GM12878 (cell line): Measurements from ENCODE around the gene CFAP299. TPM values are rescaled to one million over a fixed set of nuclear protein-coding genes. Genes with fewer than 3 reads are reported as not detected.

ENCODE experiments used
- ATAC-seq: fragments of 200-7000 bp; cut with Tn5 transposase; 3 replicates; pipeline ENCODE4 v1.9.1; 2020; ENCODE audit warnings: mild to moderate bottlenecking, moderate library complexity
- BruUV-seq: library from RNA; stranded (reverse); fragments of 400-500 nt; replicated peaks from 2 replicates; lab custom pipeline; 2021; lab: Mats Ljungman, UMichigan
- CTCF ChIA-PET: fragments of 300-600 bp; sonication (Branson Sonifier 250); formaldehyde crosslinking; extraction: SDS; loops from one replicate; lab custom pipeline; 2021; ENCODE audit warnings: inconsistent platforms; lab: Yijun Ruan, JAX
- POLR2A ChIA-PET: fragments of 350-600 bp; formaldehyde crosslinking; extraction: SDS; loops from one replicate; lab custom pipeline; 2021; ENCODE audit warnings: inconsistent platforms; lab: Charles Lee
- RAD21 ChIA-PET: fragments of 300-600 bp; sonication (Branson Sonifier 250); formaldehyde crosslinking; loops from one replicate; lab custom pipeline; 2023; ENCODE audit warnings: antibody characterized with exemption; ENCODE audit not compliant: unreplicated experiment; lab: Charles Lee
- SMC1A ChIA-PET: fragments of 300-600 bp; sonication (Branson Sonifier 250); formaldehyde crosslinking; loops from one replicate; lab custom pipeline; 2023; ENCODE audit not compliant: unreplicated experiment, uncharacterized antibody; lab: Charles Lee
- DNase-seq: peaks from one replicate; pipeline ENCODE4 v3.0.0-alpha.2; 2011; ENCODE audit warnings: low read depth, low spot score
- FAIRE-seq: peaks from 3 replicates; lab custom pipeline; 2011; peaks lifted over from hg19 to GRCh38; lab: Jason Lieb, UNC
- H2AFZ ChIP-seq: 2 replicates; pipeline ENCODE4 v1.6.0; 2011; ENCODE audit warnings: low read depth, low read length, control low read depth; ENCODE audit not compliant: control insufficient read depth
- H3K27ac ChIP-seq: 2 replicates; pipeline ENCODE4 v1.5.1; 2011; ENCODE audit warnings: control low read depth; ENCODE audit not compliant: control insufficient read depth, insufficient read depth
- H3K27me3 ChIP-seq, 2 experiments: replicated peaks in 1 of 2; 2 replicates each; pipeline versions ENCODE4 v1.6.0 to v1.6.1; 2011; ENCODE audit warnings: low read length in 1 of 2; ENCODE audit not compliant: control insufficient read depth in 2 of 2, insufficient read depth in 2 of 2
- H3K36me3 ChIP-seq, 2 experiments: 2 replicates each; pipeline ENCODE4 v1.5.1; 2011; ENCODE audit warnings: low read length in 1 of 2; ENCODE audit not compliant: control insufficient read depth in 2 of 2, insufficient read depth in 2 of 2
- H3K4me1 ChIP-seq: 2 replicates; pipeline ENCODE4 v1.6.1; 2011; ENCODE audit warnings: mild to moderate bottlenecking, low read length, moderate library complexity, mixed read lengths; ENCODE audit not compliant: control insufficient read depth, insufficient read depth
- H3K4me2 ChIP-seq: 2 replicates; pipeline ENCODE4 v1.6.0; 2011; ENCODE audit warnings: control low read depth; ENCODE audit not compliant: control insufficient read depth, insufficient read depth
- H3K4me3 ChIP-seq: fragments of 200-600 bp; sonication (generic); 2 replicates; pipeline ENCODE4 v1.5.1; 2016
- H3K79me2 ChIP-seq: 2 replicates; pipeline ENCODE4 v1.6.0; 2011; ENCODE audit warnings: low read length; ENCODE audit not compliant: control insufficient read depth, insufficient read depth
- H3K9ac ChIP-seq: 2 replicates; pipeline ENCODE4 v1.8.0; 2011; ENCODE audit warnings: low read length, control low read depth, mixed read lengths; ENCODE audit not compliant: control insufficient read depth, insufficient read depth
- H3K9me3 ChIP-seq: replicated peaks from 3 replicates; pipeline ENCODE4 v1.5.1; 2011; ENCODE audit warnings: mild to moderate bottlenecking, low read length; ENCODE audit not compliant: control insufficient read depth, insufficient read depth
- H4K20me1 ChIP-seq: 2 replicates; pipeline ENCODE4 v1.6.0; 2011; ENCODE audit not compliant: control insufficient read depth, insufficient read depth
- JUND ChIP-seq: IDR thresholded peaks from 2 replicates; pipeline ENCODE4 v1.6.1; 2012; ENCODE audit warnings: low read depth, mild to moderate bottlenecking, low read length, improper control_type of control experiment, moderate library complexity
- NR2F1 ChIP-seq: fragments of 450-650 bp; conservative IDR thresholded peaks from 2 replicates; pipeline ENCODE4 v1.6.1; 2017; ENCODE audit warnings: mild to moderate bottlenecking
- PAX5 ChIP-seq: IDR thresholded peaks from 2 replicates; pipeline ENCODE4 v1.6.1; 2011; ENCODE audit warnings: low read depth, low read length, borderline replicate concordance
- RBBP5 ChIP-seq: fragments of 200-600 bp; sonication (generic); conservative IDR thresholded peaks from 2 replicates; pipeline ENCODE4 v1.6.1; 2016
- RUNX3 ChIP-seq: IDR thresholded peaks from 2 replicates; pipeline ENCODE4 v1.6.1; 2012; ENCODE audit warnings: low read length, inconsistent platforms
- SMAD5 ChIP-seq: IDR thresholded peaks from 2 replicates; pipeline ENCODE4 v1.6.1; 2016; ENCODE audit warnings: antibody characterized with exemption, low read depth
- SRF ChIP-seq, 2 experiments: IDR thresholded peaks; 2 replicates each; pipeline ENCODE4 v1.6.1; 2011; ENCODE audit warnings: low read depth in 2 of 2, low read length in 2 of 2, mild to moderate bottlenecking in 1 of 2, moderate library complexity in 1 of 2
- SUPT20H ChIP-seq: IDR thresholded peaks from 2 replicates; pipeline ENCODE4 v1.6.1; 2011; ENCODE audit warnings: low read depth, mild to moderate bottlenecking, low read length, moderate library complexity, borderline replicate concordance; ENCODE audit not compliant: control insufficient read depth
- TCF7 ChIP-seq: IDR thresholded peaks from 2 replicates; pipeline ENCODE4 v1.6.1; 2014; ENCODE audit warnings: antibody characterized with exemption, borderline replicate concordance
- WRNIP1 ChIP-seq: IDR thresholded peaks from 2 replicates; pipeline ENCODE4 v1.6.1; 2011; ENCODE audit warnings: low read depth, low read length, improper control_type of control experiment, borderline replicate concordance
- ZNF384 ChIP-seq: IDR thresholded peaks from 2 replicates; pipeline ENCODE4 v1.6.1; 2012; ENCODE audit warnings: low read depth, mild to moderate bottlenecking, low read length, improper control_type of control experiment, borderline replicate concordance
- WGBS: methylation state at CpG from one replicate; pipeline ENCODE4 v1.1.6; 2016; ENCODE audit warnings: low lambda C conversion rate; ENCODE audit not compliant: insufficient replicate concordance, insufficient coverage; ENCODE audit errors: missing lambda C conversion rate; 5-methylcytosine and 5-hydroxymethylcytosine counted together
- in situ Hi-C: fragments of 300-500 bp; cut with MboI; formaldehyde crosslinking; loops from 9 replicates; pipeline ENCODE4 v1.14.3; 2018; ENCODE audit warnings: mixed read lengths
- intact Hi-C: fragments of 100-400 bp; cut with micrococcal nuclease; formaldehyde crosslinking; loops from one replicate; pipeline ENCODE4 v1.14.2; 2022; ENCODE audit not compliant: unreplicated experiment
- polyA plus RNA-seq, 11 experiments: library from polyadenylated mRNA; depleted of rRNA in 4 of 11; unstranded in 6 of 11; stranded (reverse) in 5 of 11; fragments of >200 nt; fragmentation: Nextera tagmentation in 4 of 11; fragmentation: Illumina TruSeq in 1 of 11; extraction: Ambion mirVana in 4 of 11; extraction: Trizol in 1 of 11; gene quantifications; 1 replicate in 1 of 11; 2 replicates in 10 of 11; pipeline versions ENCODE4 v1.2.1 to v1.2.3, GENCODE V29; 2011 to 2016; ENCODE audit warnings: inconsistent platforms in 2 of 11, missing spikeins in 2 of 11, low read depth in 1 of 11
- total RNA-seq, 4 experiments: library from RNA; depleted of rRNA in 3 of 4; stranded (reverse); fragments of >200 nt in 3 of 4; fragmentation: Illumina TruSeq in 1 of 4; extraction: Trizol in 1 of 4; gene quantifications; 2 replicates each; pipeline versions ENCODE4 v1.2.1 to v1.2.3, GENCODE V29; 2013 to 2021
- TF ChIP-seq, protein P1 (sequence below): IDR thresholded peaks from 2 replicates; pipeline ENCODE4 v1.6.1; 2012; ENCODE audit warnings: low read depth, low read length, improper control_type of control experiment
- TF ChIP-seq, protein P2 (sequence below): IDR thresholded peaks from 2 replicates; pipeline ENCODE4 v1.6.1; 2011; ENCODE audit warnings: low read depth, low read length, improper control_type of control experiment, borderline replicate concordance

Gene CFAP299
- total and polyA plus RNA-seq, 10 of the 15 experiments (the other 5 are each of a cell fraction or from before 2014, with no cell fraction given) = 0.06 to 0.34 TPM; not detected in 8

GRCh38 chr4:80926446-80926845 lies 590.9 kb downstream of the CFAP299 start (continued):
- TF ChIP-seq ZNF384 = no peak
- TF ChIP-seq, all 136 proteins: peak for 4

- SMC1A ChIA-PET = interaction anchor here (0.8 to 1.9 kb wide), 8 partner anchors 8 to 77 kb away, joined by 3 to 18 read pairs (median 6); no protein-coding TSS in a partner anchor
- no peaks in the 10 kb centered on the region for H4K20me1 ChIP-seq
- POLR2A ChIA-PET = interaction anchor here (0.8 kb wide), 1 partner anchor 50 kb away, joined by 3 read pairs; no protein-coding TSS in a partner anchor
- RAD21 ChIA-PET = interaction anchor here (1.0 kb wide), 1 partner anchor 14 kb away, joined by 4 read pairs; no protein-coding TSS in a partner anchor
- H3K4me3 ChIP-seq = no peak overlapping the region
- no peak overlapping the region for H2AFZ ChIP-seq
- in situ Hi-C loops (no loop called here), intact Hi-C loops (no loop called here)
- H3K4me1 ChIP-seq = no peaks in the 10 kb centered on the region
- BruUV-seq = no TSS peak
- H3K79me2 ChIP-seq = no peaks in the 10 kb centered on the region
- ATAC-seq (no peak; the same call in 2 of the 3 replicates), FAIRE-seq (no peak), DNase-seq (no peak)
- no peaks in the 10 kb centered on the region for H3K9me3 ChIP-seq
- H3K27ac ChIP-seq = no peak overlapping the region
- CTCF ChIA-PET = interaction anchor here (0.7 to 1.4 kb wide), 8 partner anchors 9 to 707 kb away, joined by 3 to 5 read pairs (median 3); no protein-coding TSS in a partner anchor
- no peak overlapping the region for H3K4me2 ChIP-seq
- TF ChIP-seq, protein P1, sequence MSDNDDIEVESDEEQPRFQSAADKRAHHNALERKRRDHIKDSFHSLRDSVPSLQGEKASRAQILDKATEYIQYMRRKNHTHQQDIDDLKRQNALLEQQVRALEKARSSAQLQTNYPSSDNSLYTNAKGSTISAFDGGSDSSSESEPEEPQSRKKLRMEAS = no peak
- TF ChIP-seq RBBP5 = no peak
- no peak for TF ChIP-seq PAX5
- TF ChIP-seq NR2F1 = no peak
- no peak for TF ChIP-seq RUNX3
- TF ChIP-seq SMAD5 = no peak
- no peak for TF ChIP-seq WRNIP1
- no peak for TF ChIP-seq SRF (IDR thresholded peaks at IDR 0.05; ENCODE audit: low read depth in 2 of 2, low read length in 2 of 2)
- TF ChIP-seq, protein P2, sequence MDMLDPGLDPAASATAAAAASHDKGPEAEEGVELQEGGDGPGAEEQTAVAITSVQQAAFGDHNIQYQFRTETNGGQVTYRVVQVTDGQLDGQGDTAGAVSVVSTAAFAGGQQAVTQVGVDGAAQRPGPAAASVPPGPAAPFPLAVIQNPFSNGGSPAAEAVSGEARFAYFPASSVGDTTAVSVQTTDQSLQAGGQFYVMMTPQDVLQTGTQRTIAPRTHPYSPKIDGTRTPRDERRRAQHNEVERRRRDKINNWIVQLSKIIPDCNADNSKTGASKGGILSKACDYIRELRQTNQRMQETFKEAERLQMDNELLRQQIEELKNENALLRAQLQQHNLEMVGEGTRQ = no peak
- no peak for TF ChIP-seq TCF7
- TF ChIP-seq SUPT20H = no peak
- TF ChIP-seq JUND = no peak
- no peak overlapping the region for H3K9ac ChIP-seq
- 50% methylated on average over 1 of the region's 1 CpG for WGBS
- H3K36me3 ChIP-seq = no peaks in the 10 kb centered on the region
- H3K27me3 ChIP-seq = no peaks in the 10 kb centered on the region
Observed at GRCh38 chr4:80926891-80927290, 591.4 kb downstream of the CFAP299 start.
